Ovary (tissue), 9 donors: ENCODE measurements around the gene C1QTNF9. TPM values are rescaled to one million over a fixed set of nuclear protein-coding genes. Genes with fewer than 3 reads are reported as not detected.
"Not testable (repeated sequence)": the region's sequence is repeated elsewhere in the genome, so short reads cannot be mapped to it uniquely, and the experiment has no call there.

ENCODE experiments used
- DNase-seq, 5 donors: peaks; one replicate each; pipeline ENCODE4 v3.0.0-alpha.2; 2019 to 2020
- H3K27ac ChIP-seq, 2 donors: fragments of 200-600 bp; one replicate each; pipeline versions ENCODE4 v1.5.1 to v1.8.0; 2019 to 2022
- H3K27me3 ChIP-seq: fragments of 200-600 bp; one replicate; pipeline ENCODE4 v1.8.0; 2022
- H3K36me3 ChIP-seq: fragments of 200-600 bp; sonication (generic); one replicate; pipeline ENCODE4 v1.5.1; 2019
- H3K4me1 ChIP-seq: one replicate; pipeline ENCODE4 v1.8.1; 2013; ENCODE audit warnings: mild to moderate bottlenecking, moderate library complexity; ENCODE audit not compliant: insufficient read depth
- H3K4me3 ChIP-seq: fragments of 200-600 bp; sonication (generic); one replicate; pipeline ENCODE4 v1.5.1; 2017
- H3K9me3 ChIP-seq, 2 donors: fragments of 200-600 bp in 1 of 2; sonication (generic) in 1 of 2; one replicate each; pipeline versions ENCODE4 v1.5.1 to v1.8.1; 2013 to 2019; ENCODE audit warnings: mild to moderate bottlenecking in 1 of 2, moderate library complexity in 1 of 2
- CTCF ChIP-seq, 3 donors: fragments of 450-650 bp in 2 of 3; fragments of 200-600 bp in 1 of 3; IDR thresholded peaks; one replicate each; pipeline versions ENCODE4 v1.5.1 to v1.8.0; 2016 to 2022; ENCODE audit warnings: antibody characterized with exemption in 3 of 3, mild to moderate bottlenecking in 1 of 3
- EP300 ChIP-seq: sonication (generic); formaldehyde crosslinking; IDR thresholded peaks from one replicate; pipeline ENCODE4 v1.6.1; 2017; ENCODE audit warnings: antibody characterized with exemption
- POLR2A ChIP-seq: fragments of 450-650 bp; IDR thresholded peaks from one replicate; pipeline ENCODE4 v1.6.1; 2017; ENCODE audit warnings: antibody characterized with exemption, mild to moderate bottlenecking, moderate library complexity
- WGBS, 3 donors: extraction: QIAGEN DNeasy Blood & Tissue Kit in 1 of 3; methylation state at CpG; one replicate each; pipeline versions ENCODE4 v1.1.5 to v1.1.7; 2013 to 2017; 5-methylcytosine and 5-hydroxymethylcytosine counted together
- intact Hi-C, 4 donors: fragments of 100-400 bp; cut with DNase I; formaldehyde crosslinking; loops; one replicate each; pipeline versions ENCODE4 v1.11.0 to v1.15.1; 2022 to 2023
- polyA plus RNA-seq, 2 donors: library from polyadenylated mRNA; stranded (reverse); fragments of 200-250 nt in 1 of 2; fragments of 350-450 nt in 1 of 2; fragmentation: Illumina TruSeq in 1 of 2; extraction: RNeasy Lipid Tissue Mini Kit (QIAGEN cat#74804) in 1 of 2; gene quantifications; one replicate each; pipeline ENCODE4 v1.2.3, GENCODE V29; 2013 to 2014
- total RNA-seq, 7 donors: library from RNA; depleted of rRNA in 2 of 7; stranded (reverse); fragments of >200 nt in 2 of 7; fragmentation: NEBNext Ultra II Directional in 3 of 7; extraction: Animal tissue kit (Norgen Biotek cat#: 25700) in 3 of 7; gene quantifications; one replicate each; pipeline versions ENCODE4 v1.1.0 to v1.2.4, GENCODE V29; 2016 to 2023
- donor health status: DM: no; HTN: no; CAD: no; lungs with moderate emphysema.
- donor health status: DM: no; HTN: no; CAD: no.
- donor health status: Bipolar disorder and iron deficiency.
- donor health status: DM: yes; HTN: yes; CAD: no.
- donor health status: DM: no; HTN: no; CAD: no.
- donor health status: DM: yes; HTN: yes; CAD: no.

The C1QTNF9 gene
- total and polyA plus RNA-seq, 9 donors = 0.12 to 1.6 (median 0.25) TPM; not detected in 3

- intact Hi-C loops = no loop called here
- H3K27ac ChIP-seq = no peak overlapping the region
- H3K9me3 ChIP-seq = peaks cover 0 to 3% of the 10 kb centered on the region in 2 donors
- 83 to 84% (median 83%) methylated on average over 27 to 28 of the region's 28 CpGs for WGBS, 3 donors
- DNase-seq = no peak
- H3K27me3 ChIP-seq = no peaks in the 10 kb centered on the region
- no peaks in the 10 kb centered on the region for H3K36me3 ChIP-seq
- no peaks in the 10 kb centered on the region for H3K4me1 ChIP-seq
- TF ChIP-seq EP300 (no peak), CTCF (IDR thresholded peaks at IDR 0.05) (no peak), POLR2A (no peak)
- no peak overlapping the region for H3K4me3 ChIP-seq
Observed at GRCh38 chr13:24323036-24323738, 13.8 kb downstream of the C1QTNF9 start.

- Histone ChIP-seq H3K27ac (no peak overlapping the region), H3K4me3 (no peak overlapping the region), H3K4me1 (no peaks in the 10 kb centered on the region), H3K9me3 (peaks cover 0 to 5% of the 10 kb centered on the region in 2 donors), H3K36me3 (no peaks in the 10 kb centered on the region), H3K27me3 (no peaks in the 10 kb centered on the region)
- DNase-seq = no peak
- intact Hi-C loops = no loop called here
- 56 to 59% (median 59%) methylated on average over 5 of the region's 5 CpGs for WGBS, 3 donors
- TF ChIP-seq POLR2A (no peak), EP300 (no peak), CTCF (IDR thresholded peaks at IDR 0.05) (no peak)
Observed at GRCh38 chr13:24323739-24324075, 14.3 kb downstream of the C1QTNF9 start.

GRCh38 chr13:24327598-24327997 is 18.2 kb downstream of the C1QTNF9 start:
- H3K27ac ChIP-seq, H3K4me3 ChIP-seq, H3K27me3 ChIP-seq, intact Hi-C loops, H3K4me1 ChIP-seq, H3K9me3 ChIP-seq, DNase-seq, H3K36me3 ChIP-seq: not testable (repeated sequence)
- 70 to 89% (median 84%) methylated on average over 23 of the region's 23 CpGs for WGBS, 3 donors

GRCh38 chr13:24328145-24328544 is 18.8 kb downstream of the C1QTNF9 start:
- WGBS, 3 donors = 2 to 31% (median 17%) methylated on average over 35 to 38 of the region's 38 CpGs
- no peaks in the 10 kb centered on the region for H3K4me1 ChIP-seq
- H3K4me3 ChIP-seq = no peak overlapping the region
- no peak overlapping the region for H3K27ac ChIP-seq
- no peaks in the 10 kb centered on the region for H3K36me3 ChIP-seq
- DNase-seq = no peak
- peaks cover 0 to 5% of the 10 kb centered on the region in 2 donors for H3K9me3 ChIP-seq
- TF ChIP-seq POLR2A (no peak), CTCF (IDR thresholded peaks at IDR 0.05) (no peak), EP300 (no peak)
- no peaks in the 10 kb centered on the region for H3K27me3 ChIP-seq
- intact Hi-C loops = no loop called here

GRCh38 chr13:24338721-24339120 is 29.3 kb downstream of the C1QTNF9 start:
- 94 to 97% (median 96%) methylated on average over 18 to 36 of the region's 36 CpGs for WGBS, 3 donors
- Histone ChIP-seq H3K9me3 (no peaks in the 10 kb centered on the region), H3K36me3 (no peaks in the 10 kb centered on the region), H3K4me1 (no peaks in the 10 kb centered on the region), H3K27ac (no peak overlapping the region), H3K27me3 (no peaks in the 10 kb centered on the region), H3K4me3 (no peak overlapping the region)
- TF ChIP-seq CTCF (IDR thresholded peaks at IDR 0.05) (no peak), POLR2A (no peak)
- intact Hi-C loops = no loop called here
- no peak for DNase-seq
